Posterior vena cava (tissue), 2 donors: Measurements from ENCODE around the gene ASTN1. TPM values are rescaled to one million over a fixed set of nuclear protein-coding genes. Genes with fewer than 3 reads are reported as not detected.
"Not testable (repeated sequence)": the region's sequence is repeated elsewhere in the genome, so short reads cannot be mapped to it uniquely, and the experiment has no call there.

Experiments
- DNase-seq: peaks from one replicate; pipeline ENCODE4 v3.0.0-alpha.2; 2020; ENCODE audit warnings: low spot score
- intact Hi-C, 2 donors: fragments of 100-400 bp; cut with DNase I; formaldehyde crosslinking; loops; one replicate each; pipeline versions ENCODE4 v1.14.1 to v1.14.2; 2022 to 2023
- total RNA-seq, 2 donors: library from RNA; stranded (reverse); fragmentation: NEBNext Ultra II Directional; extraction: Animal tissue kit (Norgen Biotek cat#: 25700); gene quantifications; one replicate each; pipeline ENCODE4 v1.2.1, GENCODE V29; 2021
- donor health status: DM: yes; HTN: yes; CAD: no.
- donor health status: DM: yes; HTN: yes; CAD: no.

ASTN1 gene
- total RNA-seq, 2 donors from 2014 or later: 0.14 to 0.19 TPM

DNA sequence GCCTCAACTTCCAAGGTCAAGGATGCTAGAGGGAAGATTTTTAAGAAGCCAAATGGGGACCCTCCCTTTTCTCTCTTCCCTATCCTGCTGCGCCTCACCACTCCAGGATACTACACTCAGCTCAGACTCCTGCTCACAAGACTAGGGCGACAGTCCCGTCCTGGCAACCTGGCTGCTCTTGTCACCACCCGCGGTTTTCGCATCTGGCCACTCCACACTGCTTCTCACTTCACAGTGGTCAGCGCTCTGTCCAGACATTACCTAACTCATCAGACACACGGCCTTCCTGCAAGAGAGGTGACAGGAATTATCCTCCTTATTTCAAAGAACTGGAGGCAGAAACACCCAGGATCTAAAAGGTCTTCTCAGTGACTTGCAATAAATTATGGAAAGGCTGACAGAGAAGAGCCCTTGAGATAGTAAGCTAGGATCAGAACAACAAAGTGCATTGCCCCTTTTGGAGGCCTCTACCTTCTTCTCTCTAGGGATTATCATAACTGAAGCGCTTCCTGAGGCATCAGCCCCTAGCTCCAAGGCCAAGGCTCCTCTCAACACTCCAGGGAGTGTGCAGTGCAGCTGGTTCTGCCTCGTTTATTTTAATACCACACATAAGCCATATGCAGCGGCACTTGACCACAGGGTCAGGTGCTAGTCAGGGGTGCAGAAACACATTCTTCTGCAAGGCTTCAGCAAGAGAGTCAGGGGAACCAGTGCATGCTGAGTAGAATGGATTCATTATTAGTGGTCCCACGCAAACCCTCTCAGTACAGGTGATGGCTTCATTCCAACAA lies 41.9 kb downstream of the ASTN1 start:
- intact Hi-C loops: no loop called here
- no peak for DNase-seq

DNA sequence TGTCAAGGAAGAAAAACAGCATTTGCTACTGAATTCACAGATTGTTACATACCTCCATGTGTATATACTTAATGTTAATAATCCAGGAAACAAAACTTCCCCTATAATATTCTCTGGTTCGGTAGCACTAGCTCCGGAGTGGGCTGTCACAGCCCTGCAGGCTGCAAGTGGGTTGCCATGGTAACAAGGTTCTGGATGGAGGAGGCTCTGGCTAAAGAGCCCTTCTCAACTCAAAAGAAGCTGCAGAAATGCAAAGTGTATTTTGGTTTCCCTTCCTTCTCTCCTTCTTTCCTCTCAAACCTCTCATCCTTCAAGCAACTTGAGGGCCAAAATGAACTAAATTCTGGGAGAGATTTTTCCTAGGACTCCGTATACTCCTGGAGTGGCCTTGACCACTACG lies 45.2 kb downstream of the ASTN1 start:
- intact Hi-C loops: no loop called here
- DNase-seq: no peak

DNA sequence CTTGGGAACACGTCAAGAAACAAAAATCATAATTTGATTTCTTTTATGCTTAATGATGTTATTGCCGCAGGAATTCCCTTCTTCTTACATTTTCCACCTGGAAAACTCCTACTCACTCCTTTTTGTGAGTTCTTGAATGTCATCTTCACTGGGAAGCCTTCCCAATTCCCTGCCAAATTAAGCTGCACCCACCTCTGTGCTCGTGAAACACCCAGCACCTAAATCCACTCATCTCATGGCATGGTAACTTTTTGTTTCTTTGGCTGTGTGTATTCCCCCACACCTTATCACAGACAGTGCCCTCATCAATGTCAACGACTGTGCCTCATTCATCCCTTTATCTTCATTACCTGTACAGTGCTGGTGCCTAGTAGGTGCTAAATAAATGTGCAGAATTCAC lies 45.6 kb downstream of the ASTN1 start:
- intact Hi-C loops: no loop called here
- no peak for DNase-seq

DNA sequence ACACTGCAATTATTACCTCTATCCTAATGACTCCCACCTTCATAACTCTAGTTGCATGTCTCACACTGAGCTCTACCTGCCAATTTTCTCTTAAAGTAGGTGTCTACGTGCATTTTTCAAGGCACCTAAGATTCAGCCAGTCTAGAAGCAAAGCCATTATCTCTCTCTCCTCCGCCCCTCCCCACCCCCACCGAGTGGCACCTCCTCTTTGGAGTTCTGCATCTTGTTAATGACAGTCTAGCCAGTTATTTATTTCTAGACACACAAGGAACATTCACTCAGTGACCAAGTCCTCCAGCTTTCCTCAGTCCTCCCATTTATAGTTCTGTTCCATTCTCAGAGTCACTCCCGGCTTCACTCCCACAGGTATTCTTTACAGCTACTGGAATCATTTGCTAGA lies 47.6 kb downstream of the ASTN1 start:
- DNase-seq: no peak
- intact Hi-C loops: no loop called here

DNA sequence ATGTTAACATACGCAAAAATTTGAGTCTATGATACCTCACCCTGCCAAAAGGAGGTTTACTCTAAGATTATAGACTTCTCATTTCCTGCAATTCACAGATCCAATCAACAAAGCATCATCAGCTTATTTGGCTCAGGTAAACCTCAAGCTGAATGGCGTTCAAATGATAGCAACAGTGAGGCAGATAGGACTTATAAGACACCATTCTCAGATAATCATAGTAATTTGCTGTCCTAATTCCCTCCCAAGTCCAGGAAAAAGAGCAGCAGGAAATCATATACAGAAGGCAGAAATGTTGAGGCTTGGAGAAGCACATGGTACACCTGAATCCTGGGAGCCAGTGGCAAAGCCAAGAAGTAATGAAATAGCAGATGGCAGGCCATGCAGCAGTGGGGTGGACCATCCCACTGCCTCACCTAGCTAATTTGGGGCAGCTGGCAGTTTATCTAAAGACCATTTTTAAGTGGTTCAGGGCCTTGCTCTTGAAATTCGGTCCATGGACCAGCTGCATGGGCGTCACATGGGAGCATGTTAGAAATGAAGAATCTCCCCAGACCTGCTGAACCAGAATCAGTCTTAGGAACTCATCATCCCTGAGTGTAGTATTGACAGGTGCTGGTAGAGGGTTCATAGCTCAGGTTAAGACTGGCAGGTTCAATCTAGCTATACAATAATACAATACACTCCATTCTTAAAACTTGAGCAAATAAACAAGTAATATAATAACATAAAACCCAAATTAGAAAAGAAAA lies 57.7 kb downstream of the ASTN1 start:
- DNase-seq: no peak
- intact Hi-C loops: no loop called here

DNA sequence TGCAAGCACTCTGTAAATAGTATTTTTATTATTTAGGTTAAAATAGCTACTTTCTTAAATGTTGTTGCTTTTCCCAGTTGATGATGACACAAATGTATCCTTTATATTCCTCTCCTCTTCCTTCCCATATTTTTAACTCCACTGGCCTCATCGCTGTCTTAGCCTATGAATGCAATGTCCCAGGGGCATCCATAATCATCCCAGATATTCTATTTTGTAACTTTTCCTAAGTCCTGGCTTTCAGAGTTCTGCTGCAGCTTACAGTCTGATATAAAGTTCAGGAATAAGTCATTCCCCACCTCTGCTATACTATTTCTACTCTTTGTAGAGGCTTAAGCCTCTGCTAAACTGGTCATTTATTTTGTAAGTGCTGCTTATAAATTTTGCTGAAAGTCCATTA lies 58.3 kb downstream of the ASTN1 start:
- intact Hi-C loops: no loop called here
- DNase-seq: no peak

DNA sequence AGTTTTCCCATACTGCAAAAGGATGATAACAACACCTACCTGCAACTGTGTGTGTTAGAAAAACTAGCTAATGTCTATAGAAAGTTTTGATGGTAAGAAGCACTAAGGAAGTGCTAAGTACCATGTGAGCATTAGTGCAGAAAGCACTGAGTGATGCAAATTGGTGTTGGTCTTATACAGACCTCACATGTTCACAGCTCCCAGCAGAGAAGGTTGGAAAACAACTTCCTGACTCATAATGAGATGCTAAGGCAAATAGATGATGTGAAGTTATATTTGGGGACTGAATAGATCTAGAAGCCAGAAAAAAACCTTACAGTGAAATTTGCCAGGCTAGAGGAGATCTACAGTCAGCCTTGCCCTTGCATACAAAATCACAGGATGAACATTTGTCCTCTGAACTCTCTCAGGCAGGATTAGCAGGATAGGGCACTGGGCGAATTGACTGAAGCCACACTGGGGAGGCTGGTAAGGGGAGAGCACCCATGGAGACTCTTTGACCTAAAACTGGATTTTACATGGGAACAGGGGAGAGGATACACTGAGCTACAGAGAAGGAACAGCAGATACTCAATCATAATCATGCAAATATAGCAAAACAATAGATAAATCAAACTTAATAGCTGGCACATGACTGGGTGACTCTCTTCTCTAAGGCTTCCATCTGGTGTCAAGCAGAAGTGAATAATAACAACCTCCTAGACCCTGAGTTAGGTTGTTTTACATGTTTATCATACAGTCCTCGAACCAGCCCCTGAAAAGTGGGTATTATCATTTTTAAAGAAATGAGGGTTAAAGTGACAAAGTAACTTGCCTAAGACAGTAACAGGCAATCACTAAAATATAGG lies 61.3 kb downstream of the ASTN1 start:
- intact Hi-C loops: no loop called here
- no peak for DNase-seq

DNA sequence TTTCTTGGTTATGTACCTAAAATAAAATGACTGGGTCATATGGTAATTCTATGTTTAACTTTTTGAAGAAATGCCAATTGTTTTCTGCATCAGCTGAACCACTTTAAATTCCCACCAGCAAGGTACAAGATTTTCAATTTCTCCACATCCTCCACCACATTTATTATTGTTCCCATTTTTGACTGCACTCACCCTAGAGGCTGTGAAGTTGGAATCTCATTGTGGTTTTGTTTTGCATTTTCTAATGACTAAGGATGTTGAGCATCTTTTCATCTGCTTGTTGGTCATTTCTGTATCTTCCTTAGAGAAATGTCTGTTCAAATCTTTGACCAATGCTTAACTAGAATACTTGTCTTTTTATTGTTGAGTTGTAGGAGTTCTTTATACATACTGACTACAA lies 72.5 kb downstream of the ASTN1 start:
- DNase-seq: no peak
- intact Hi-C loops: no loop called here

DNA sequence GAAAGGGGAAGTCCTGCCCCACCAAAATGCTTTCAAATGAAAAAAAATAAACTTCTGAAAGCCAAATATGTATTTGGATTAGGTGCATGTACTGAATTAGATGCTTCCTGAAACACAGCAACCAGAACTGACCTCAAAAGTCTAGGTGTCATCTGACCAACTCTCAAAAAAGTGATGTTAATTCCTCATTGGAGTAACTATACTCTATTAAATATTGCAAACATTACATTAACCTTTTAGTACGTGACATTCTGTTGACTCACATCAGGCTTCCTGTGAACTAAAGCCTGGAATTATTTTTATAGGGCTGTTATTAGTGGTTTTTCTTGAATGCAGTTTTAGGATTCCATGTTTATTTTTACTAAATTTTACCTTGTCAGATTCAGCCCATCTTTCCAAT lies 73.5 kb downstream of the ASTN1 start:
- intact Hi-C loops: no loop called here
- no peak for DNase-seq

DNA sequence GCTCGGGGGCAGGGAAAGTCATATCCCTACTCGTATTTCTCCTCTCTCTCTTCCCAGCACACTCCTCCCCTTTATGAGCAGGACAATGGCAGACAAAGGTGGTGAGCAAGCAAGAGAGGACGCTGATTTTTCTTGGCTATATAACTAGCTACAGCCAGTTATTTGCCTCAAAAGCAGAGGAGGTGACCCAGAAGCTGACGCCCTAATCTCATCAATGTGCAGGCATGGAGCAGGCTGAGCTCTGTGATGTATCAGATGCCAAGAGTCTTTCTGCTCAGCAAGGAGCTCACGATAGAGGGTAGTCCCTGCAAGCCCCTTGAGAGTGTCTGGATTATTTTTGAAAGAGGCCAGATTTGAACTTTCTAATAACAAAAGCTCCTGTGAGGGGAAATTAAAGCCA lies 75.5 kb downstream of the ASTN1 start:
- intact Hi-C loops: no loop called here
- DNase-seq: no peak

DNA sequence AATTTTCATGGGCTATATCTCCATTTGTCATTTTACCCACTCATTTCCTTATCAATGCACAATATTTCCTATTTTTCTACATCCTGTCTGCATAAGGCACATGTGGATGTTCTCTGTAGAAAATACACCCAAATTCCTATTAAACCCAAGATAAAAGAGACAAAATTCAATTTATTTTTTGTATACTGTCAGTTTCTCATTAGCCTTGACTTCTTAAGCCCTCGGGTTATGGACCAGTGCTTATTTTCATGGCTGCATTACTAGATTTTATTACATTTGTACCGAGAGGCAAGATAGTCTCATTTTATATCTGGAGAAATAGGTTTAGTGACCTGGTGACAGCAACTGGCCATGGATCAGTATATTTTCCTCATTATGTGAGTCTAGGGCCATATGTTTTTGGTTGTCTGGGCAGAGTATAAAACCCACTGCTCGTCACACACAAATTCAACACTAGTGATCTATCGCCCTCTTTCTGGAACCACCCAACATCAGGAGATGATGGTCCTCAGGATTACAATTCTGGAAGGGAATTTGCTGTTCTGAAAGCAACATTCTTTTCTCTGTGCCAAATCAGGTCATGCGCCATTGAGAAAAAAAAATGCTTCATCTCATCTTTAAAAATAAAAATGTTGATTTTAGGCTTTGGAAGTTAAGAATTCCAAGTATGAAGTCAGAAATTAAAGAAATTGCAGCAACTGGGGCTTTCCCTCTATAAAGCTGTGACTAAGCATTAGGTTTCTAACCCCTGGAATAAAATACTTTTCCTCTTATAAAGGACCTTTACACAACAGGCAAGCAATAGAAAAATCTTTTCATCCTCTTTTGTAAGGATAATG lies 81.4 kb downstream of the ASTN1 start:
- no peak for DNase-seq

DNA sequence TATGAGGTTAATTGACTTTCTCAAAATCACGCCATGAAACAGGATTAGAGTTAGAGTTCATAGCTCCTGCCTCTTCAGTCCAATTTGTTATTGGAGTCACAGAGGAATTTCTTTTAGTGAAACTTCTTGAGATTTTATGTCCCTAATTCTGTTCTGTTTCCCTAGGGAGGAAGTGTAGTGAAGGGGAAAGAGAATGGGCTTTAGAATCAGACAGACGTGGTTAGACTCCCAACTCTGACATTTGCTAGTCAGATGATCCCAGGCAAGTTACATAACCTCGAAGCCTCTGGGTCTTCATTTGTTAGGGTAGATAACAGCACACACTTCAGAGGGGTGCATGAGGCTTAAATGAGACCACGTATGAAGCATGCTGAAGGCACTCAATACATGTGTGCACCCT lies 83.9 kb downstream of the ASTN1 start:
- intact Hi-C loops: no loop called here
- DNase-seq: no peak

More for the DNA sequence above, 81.4 kb downstream of the ASTN1 start:
- intact Hi-C loops: no loop called here

DNA sequence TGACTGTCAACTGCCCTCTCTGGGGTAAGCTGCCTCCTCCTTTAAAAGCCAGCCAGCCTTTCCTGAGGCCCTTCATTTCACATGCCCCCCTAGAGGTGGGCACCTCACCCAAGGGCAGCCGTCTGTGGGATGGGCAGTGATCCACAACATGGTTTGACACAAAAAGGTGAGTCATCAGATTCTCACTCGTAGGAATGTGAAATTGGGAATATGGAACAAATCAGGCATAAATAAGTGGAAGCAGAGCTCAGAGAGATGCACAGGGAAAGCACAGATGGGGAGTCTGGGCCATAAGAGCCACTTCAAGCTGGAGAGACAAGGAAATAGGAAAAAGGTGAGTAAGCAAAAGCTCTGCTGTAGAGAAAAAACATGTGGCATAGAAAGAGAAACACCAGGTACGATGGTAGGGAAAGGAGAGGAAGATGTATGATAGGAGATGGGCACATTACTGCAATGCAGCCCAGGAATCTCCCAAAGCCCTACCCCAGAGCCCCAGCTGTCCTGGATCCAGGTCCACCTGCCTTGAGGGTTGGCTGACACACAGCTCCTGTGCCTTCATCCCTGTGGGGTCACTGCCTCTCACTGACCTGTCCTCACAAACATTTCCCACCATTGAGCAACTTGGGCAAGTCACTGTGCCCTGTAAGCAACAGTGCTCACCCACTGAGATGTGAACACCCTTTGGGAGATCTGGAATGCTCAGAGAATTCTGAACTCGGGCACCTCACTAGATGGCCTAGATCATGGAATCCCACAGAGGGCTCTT lies 86.6 kb downstream of the ASTN1 start:
- intact Hi-C loops: loop anchor here in 1 of 2 donors (5.0 kb wide), 1 partner anchor 756 kb away; no protein-coding TSS in a partner anchor
- DNase-seq: no peak

DNA sequence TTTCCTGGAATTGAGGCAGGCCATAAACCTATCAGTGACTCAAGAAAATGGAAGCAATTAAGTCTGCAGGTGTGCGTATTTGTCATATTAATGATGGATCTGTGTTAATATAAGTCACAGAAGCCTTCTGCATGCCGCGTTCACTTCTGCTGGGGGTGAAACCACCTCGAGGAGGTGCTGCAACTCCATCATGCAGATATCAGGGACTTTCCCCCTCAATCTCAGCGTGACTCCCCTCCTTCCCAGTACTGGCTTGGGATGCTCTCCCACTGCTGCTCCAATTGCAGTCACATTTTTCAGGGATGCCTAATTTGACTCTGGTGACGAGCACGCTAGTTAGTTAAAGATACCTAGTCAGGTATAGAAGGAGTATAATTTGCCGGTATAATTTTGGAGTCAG lies 87.5 kb downstream of the ASTN1 start:
- no peak for DNase-seq
- intact Hi-C loops: loop anchor here in 1 of 2 donors (5.0 kb wide), 1 partner anchor 755 kb away; no protein-coding TSS in a partner anchor

DNA sequence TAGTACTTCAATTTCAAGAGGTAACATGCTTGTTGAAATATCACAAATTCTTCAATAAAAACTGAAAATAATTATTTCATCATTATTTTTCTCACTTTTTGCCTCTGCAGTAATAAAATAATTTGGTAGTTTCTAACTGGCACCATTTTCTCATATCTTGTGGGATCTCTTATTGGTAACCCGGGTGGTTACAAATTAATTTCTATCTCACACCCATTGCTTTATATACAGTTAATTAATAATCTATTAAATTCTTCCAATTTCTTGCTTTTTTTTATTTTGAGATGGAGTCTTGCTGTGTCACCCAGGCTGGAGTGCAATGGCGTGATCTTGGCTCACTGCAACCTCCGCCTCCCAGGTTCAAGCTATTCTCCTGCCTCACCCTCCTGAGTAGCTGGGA lies 89.7 kb downstream of the ASTN1 start:
- not testable (repeated sequence) for DNase-seq
- intact Hi-C loops: loop anchor here in 1 of 2 donors (5.0 kb wide), 1 partner anchor 753 kb away; no protein-coding TSS in a partner anchor

DNA sequence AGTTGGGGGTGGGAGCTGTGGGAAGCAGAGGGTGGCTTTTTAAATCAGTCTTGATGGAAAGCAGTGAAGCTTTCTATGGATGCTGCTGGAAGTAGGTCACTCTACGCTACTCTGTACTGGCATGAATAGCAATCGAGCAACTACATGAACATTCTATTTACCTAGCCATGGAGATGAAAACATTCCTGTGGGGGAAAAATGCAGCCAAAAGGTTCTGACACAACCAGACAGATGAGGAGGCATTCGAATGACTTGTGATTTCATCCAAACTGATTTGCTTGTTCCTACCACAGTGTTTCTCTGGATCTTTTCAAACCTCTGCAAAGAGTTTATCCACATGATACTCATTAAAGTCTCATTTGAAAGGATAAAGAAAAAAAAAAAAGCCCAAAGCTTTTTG lies 95.0 kb downstream of the ASTN1 start:
- intact Hi-C loops: no loop called here
- no peak for DNase-seq

DNA sequence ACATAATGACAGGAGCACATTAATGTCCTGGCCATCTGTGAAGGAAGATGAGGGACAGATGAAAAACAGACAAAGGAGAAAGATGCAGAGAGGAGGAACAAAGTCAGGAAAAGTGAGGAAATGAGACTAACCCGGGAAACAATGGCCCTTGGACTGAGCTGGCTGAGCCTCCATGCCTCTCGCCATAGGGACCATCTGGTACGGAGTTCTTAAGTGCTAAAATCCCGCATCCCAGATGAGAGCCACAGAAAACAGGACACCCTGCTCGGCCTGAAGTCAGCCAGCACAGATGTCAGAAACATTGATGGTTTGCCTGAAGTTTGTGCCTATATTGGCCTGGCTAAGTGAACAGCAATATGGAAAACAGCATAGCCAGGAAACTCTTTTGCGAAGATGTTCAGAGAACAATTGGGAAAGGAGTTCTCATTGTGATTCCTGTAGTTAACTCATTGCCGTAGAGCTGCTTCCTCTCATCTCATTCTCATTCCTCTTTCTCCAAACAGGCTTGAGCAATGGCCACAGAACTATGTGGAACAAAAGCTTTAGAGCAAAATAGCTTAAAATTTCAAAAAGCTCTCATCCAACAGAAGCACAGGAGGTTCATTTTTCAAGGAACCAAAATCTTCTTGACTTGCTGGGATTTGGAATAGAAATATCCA lies 96.6 kb downstream of the ASTN1 start:
- intact Hi-C loops: no loop called here
- no peak for DNase-seq

DNA sequence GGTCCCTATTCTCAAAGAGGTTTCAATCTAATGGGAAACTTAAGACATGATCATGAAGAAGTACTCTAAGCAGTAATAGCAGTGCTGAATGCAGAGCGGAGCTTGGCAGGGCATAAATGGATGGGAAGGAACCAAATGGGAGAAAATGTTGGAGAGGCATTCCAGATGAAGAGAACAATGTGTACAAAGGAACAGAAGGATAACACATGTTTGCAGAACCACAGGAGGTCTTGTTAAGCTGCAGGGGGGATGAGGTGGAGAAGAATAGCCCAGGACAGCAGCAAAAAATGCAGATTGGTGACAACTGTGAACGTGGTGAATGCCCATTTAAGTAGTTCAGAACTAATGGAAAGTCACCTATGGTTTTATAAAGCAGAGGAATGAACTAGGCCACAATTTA lies 99.1 kb downstream of the ASTN1 start:
- DNase-seq: no peak
- intact Hi-C loops: no loop called here
